Fibroblast of lung (primary cell): ENCODE measurements around the gene PRDM16. TPM values are rescaled to one million over a fixed set of nuclear protein-coding genes. Genes with fewer than 3 reads are reported as not detected.

Experiments
- DNase-seq, 2 donors: peaks; one replicate each; pipeline versions ENCODE4 v3.0.0 to v3.0.0-alpha.2; 2010; ENCODE audit warnings: low read depth in 2 of 2
- H2AFZ ChIP-seq: 2 replicates; pipeline ENCODE4 v1.5.1; 2012; ENCODE audit warnings: low read length, control low read depth, inconsistent platforms
- H3K27ac ChIP-seq: 2 replicates; pipeline ENCODE4 v1.5.1; 2011; ENCODE audit warnings: low read length, control low read depth; ENCODE audit not compliant: insufficient read depth
- H3K27me3 ChIP-seq: 2 replicates; pipeline ENCODE4 v1.5.1; 2011; ENCODE audit warnings: mild to moderate bottlenecking, low read length; ENCODE audit not compliant: control insufficient read depth, insufficient read depth
- H3K36me3 ChIP-seq: 2 replicates; pipeline ENCODE4 v1.5.1; 2011; ENCODE audit warnings: low read length; ENCODE audit not compliant: control insufficient read depth, insufficient read depth
- H3K4me1 ChIP-seq: 2 replicates; pipeline ENCODE4 v1.5.1; 2011; ENCODE audit warnings: low read length; ENCODE audit not compliant: control insufficient read depth, insufficient read depth; ENCODE audit errors: extremely low read depth
- H3K4me2 ChIP-seq: 2 replicates; pipeline ENCODE4 v1.5.1; 2011; ENCODE audit warnings: low read length, control low read depth; ENCODE audit not compliant: insufficient read depth; ENCODE audit errors: extremely low read depth
- H3K4me3 ChIP-seq, 4 experiments: fragments of 200-600 bp in 1 of 4; sonication (generic) in 1 of 4; replicated peaks in 1 of 4; 2 replicates each; pipeline ENCODE4 v1.5.1; 2011 to 2016; ENCODE audit warnings: low read length in 4 of 4, low read depth in 3 of 4, mild to moderate bottlenecking in 3 of 4, control low read depth in 2 of 4, inconsistent platforms in 1 of 4, mixed read lengths in 1 of 4; ENCODE audit not compliant: insufficient read depth in 1 of 4; ENCODE audit errors: control extremely low read depth in 1 of 4
- H3K79me2 ChIP-seq: 2 replicates; pipeline ENCODE4 v1.5.1; 2012; ENCODE audit warnings: mild to moderate bottlenecking, low read length, inconsistent platforms; ENCODE audit not compliant: control insufficient read depth, insufficient read depth
- H3K9ac ChIP-seq: 2 replicates; pipeline ENCODE4 v1.5.1; 2011; ENCODE audit warnings: mild to moderate bottlenecking, low read length, control low read depth; ENCODE audit not compliant: insufficient read depth
- H3K9me3 ChIP-seq: 2 replicates; pipeline ENCODE4 v1.5.1; 2012; ENCODE audit warnings: low read depth, low read length; ENCODE audit not compliant: control insufficient read depth, insufficient read depth
- H4K20me1 ChIP-seq: 2 replicates; pipeline ENCODE4 v1.5.1; 2011; ENCODE audit warnings: low read length; ENCODE audit not compliant: control insufficient read depth, insufficient read depth; ENCODE audit errors: extremely low read depth
- EZH2 ChIP-seq: IDR thresholded peaks from 2 replicates; pipeline ENCODE4 v1.5.1; 2012; ENCODE audit warnings: low read length, control low read depth, mild to moderate bottlenecking; ENCODE audit errors: missing control alignments
- polyA plus RNA-seq, 2 donors: library from polyadenylated mRNA; depleted of rRNA in 1 of 2; stranded (reverse) in 1 of 2; unstranded in 1 of 2; fragments of >200 nt; gene quantifications; 2 replicates each; pipeline ENCODE4 v1.2.1, GENCODE V29; 2011 to 2012; ENCODE audit warnings: missing spikeins in 1 of 2
- total RNA-seq: library from RNA; depleted of rRNA; stranded (reverse); fragments of >200 nt; gene quantifications from 2 replicates; pipeline ENCODE4 v1.2.1, GENCODE V29; 2014
- TF ChIP-seq, protein P1 (sequence below), 2 donors: IDR thresholded peaks in 1 of 2; conservative IDR thresholded peaks in 1 of 2; 1 replicate in 1 of 2; 2 replicates in 1 of 2; pipeline ENCODE4 v1.5.1; 2011 to 2012; ENCODE audit warnings: low read length in 2 of 2, control low read depth in 1 of 2, inconsistent platforms in 1 of 2, low read depth in 1 of 2, mild to moderate bottlenecking in 1 of 2

PRDM16 gene
- total and polyA plus RNA-seq, 2 donors (not counting 1 experiment from before 2014, with no cell fraction given): 0.30 to 1.8 TPM

DNA sequence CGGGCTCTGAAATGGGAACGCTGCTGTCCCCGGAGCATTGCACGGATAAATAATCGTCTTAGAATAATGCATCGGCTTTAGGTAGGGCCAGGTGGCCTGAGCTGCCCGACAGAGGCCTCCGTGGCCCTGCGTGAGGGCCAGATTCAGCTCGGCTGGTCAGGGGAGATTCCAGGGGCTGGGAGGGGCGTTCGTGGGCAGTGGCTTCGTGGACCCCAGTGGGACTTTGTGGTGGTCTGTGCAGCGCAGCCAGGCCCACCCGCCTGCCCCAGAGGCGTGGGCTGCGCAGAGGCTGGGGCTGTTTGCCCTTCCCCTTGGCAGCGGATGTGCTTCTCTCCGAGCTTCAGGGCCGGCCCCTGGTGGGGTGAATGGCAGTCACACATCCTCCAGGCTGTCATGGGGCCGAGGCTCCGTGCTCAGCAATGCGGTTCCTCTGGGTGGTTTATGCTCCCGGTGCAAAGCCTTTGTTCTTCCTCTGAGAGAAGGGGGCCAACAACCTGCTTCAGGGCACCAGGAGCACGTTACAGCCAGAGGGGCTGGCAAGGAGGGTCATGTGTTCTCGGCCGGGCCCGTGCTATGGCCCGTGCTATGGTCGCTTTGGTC is 104.5 kb downstream of the PRDM16 start:
- TF ChIP-seq EZH2: no peak
- TF ChIP-seq, protein P1, sequence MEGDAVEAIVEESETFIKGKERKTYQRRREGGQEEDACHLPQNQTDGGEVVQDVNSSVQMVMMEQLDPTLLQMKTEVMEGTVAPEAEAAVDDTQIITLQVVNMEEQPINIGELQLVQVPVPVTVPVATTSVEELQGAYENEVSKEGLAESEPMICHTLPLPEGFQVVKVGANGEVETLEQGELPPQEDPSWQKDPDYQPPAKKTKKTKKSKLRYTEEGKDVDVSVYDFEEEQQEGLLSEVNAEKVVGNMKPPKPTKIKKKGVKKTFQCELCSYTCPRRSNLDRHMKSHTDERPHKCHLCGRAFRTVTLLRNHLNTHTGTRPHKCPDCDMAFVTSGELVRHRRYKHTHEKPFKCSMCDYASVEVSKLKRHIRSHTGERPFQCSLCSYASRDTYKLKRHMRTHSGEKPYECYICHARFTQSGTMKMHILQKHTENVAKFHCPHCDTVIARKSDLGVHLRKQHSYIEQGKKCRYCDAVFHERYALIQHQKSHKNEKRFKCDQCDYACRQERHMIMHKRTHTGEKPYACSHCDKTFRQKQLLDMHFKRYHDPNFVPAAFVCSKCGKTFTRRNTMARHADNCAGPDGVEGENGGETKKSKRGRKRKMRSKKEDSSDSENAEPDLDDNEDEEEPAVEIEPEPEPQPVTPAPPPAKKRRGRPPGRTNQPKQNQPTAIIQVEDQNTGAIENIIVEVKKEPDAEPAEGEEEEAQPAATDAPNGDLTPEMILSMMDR (conservative IDR thresholded peaks at IDR 0.05 in 1 of 2, IDR thresholded peaks at IDR 0.05 in 1 of 2; ENCODE audit: low read depth in 1 of 2, low read length in 2 of 2): no peak
- Histone ChIP-seq H3K9ac (no peak overlapping the region), H4K20me1 (no peaks in the 10 kb centered on the region), H3K27me3 (no peaks in the 10 kb centered on the region), H3K4me3 (no peak overlapping the region), H3K4me2 (no peak overlapping the region), H3K4me1 (peaks cover 2% of the 10 kb centered on the region), H3K79me2 (no peaks in the 10 kb centered on the region), H3K36me3 (no peaks in the 10 kb centered on the region), H2AFZ (no peak overlapping the region), H3K9me3 (no peaks in the 10 kb centered on the region), H3K27ac (no peak overlapping the region)
- DNase-seq: no peak

DNA sequence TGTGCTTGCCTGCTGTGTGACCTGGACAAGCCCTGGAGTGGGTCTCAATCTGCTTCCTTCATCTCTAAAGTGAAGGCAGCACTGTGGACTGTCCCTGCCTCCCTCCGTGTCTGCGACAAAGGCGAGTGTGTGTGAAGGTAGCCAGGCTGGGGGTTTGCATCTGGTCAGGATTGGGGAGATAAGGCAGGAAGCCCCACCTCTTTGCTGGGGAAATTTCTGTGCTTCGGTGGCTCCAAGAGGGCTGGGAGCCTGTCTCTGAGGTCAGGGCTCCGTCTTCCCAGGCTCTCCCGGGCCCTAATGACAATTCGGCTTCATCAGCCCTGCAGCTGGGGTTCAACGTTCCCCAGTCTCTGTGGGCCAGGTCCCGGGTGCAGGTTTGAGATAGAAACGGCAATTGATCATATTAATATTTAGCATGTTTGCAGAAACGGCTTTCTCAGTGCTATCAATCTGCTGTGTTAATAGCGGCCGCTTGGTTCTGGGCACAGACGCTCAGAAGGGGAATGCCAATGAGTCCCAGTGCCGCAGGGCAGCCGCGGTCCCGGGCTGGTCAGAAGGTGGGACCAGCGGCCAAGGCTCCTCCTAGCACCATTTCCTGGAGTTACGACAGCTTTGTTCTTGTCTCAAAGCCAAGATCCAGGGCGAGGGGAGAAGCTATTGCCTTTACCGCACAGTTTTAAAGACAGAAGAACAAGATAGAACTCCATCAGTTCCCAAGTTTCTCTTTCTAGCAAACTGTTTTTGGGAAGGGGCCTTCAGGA is 105.7 kb downstream of the PRDM16 start:
- H4K20me1 ChIP-seq: no peaks in the 10 kb centered on the region
- no peaks in the 10 kb centered on the region for H3K9me3 ChIP-seq
- H3K79me2 ChIP-seq: no peaks in the 10 kb centered on the region
- H3K4me3 ChIP-seq: peak overlapping the region in 1 of 4 experiments; percentile 25
- DNase-seq: peak; percentile 63 to 70
- no peaks in the 10 kb centered on the region for H3K36me3 ChIP-seq
- no peak overlapping the region for H2AFZ ChIP-seq
- no peak overlapping the region for H3K4me2 ChIP-seq
- H3K27me3 ChIP-seq: no peaks in the 10 kb centered on the region
- H3K4me1 ChIP-seq: peaks cover 2% of the 10 kb centered on the region
- H3K27ac ChIP-seq: no peak overlapping the region
- TF ChIP-seq EZH2: no peak
- TF ChIP-seq, protein P1 (conservative IDR thresholded peaks at IDR 0.05 in 1 of 2, IDR thresholded peaks at IDR 0.05 in 1 of 2; ENCODE audit: low read depth in 1 of 2, low read length in 2 of 2): no peak
- no peak overlapping the region for H3K9ac ChIP-seq

DNA sequence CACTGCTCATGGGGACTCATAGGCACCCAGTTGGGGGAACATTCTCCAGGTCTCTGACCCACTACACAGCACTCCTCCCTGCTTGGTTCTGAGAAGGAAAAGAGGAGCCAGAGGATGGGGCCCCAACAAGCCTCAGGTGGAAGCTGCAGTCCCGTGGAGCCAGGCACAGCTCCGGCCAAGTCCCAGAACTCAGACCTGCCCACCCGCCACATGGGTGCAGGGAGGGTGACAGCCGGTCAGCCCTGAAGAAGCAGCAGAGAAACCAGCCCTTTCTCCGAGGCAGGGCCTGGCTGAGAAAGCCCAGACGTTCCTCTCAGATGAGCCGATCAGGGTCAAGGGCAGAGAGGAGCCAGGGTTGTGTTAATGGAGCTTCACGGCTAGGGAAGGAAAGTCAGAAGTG is 106.5 kb downstream of the PRDM16 start:
- Histone ChIP-seq H3K79me2 (no peaks in the 10 kb centered on the region), H2AFZ (no peak overlapping the region), H3K27ac (no peak overlapping the region), H3K4me3 (no peak overlapping the region), H3K36me3 (no peaks in the 10 kb centered on the region), H3K4me2 (no peak overlapping the region), H3K9me3 (no peaks in the 10 kb centered on the region), H3K27me3 (no peaks in the 10 kb centered on the region), H4K20me1 (no peaks in the 10 kb centered on the region), H3K9ac (no peak overlapping the region), H3K4me1 (peaks cover 2% of the 10 kb centered on the region)
- no peak for DNase-seq
- TF ChIP-seq, protein P1 (conservative IDR thresholded peaks at IDR 0.05 in 1 of 2, IDR thresholded peaks at IDR 0.05 in 1 of 2; ENCODE audit: low read depth in 1 of 2, low read length in 2 of 2): no peak
- TF ChIP-seq EZH2: no peak
